Colonic mucosa (tissue), 4 donors: ENCODE results near the gene ARVCF. TPM values are rescaled to one million over a fixed set of nuclear protein-coding genes. Genes with fewer than 3 reads are reported as not detected.

Experiments
- DNase-seq: peaks from one replicate; pipeline ENCODE4 v3.0.0-alpha.2; 2020
- H3K27ac ChIP-seq: fragments of 200-600 bp; one replicate; pipeline ENCODE4 v1.8.0; 2021
- H3K27me3 ChIP-seq: fragments of 200-600 bp; one replicate; pipeline ENCODE4 v1.8.0; 2021
- H3K36me3 ChIP-seq: fragments of 200-600 bp; one replicate; pipeline ENCODE4 v1.8.0; 2021
- H3K4me1 ChIP-seq: fragments of 200-600 bp; one replicate; pipeline ENCODE4 v1.8.0; 2021; ENCODE audit warnings: mild to moderate bottlenecking
- H3K4me3 ChIP-seq: fragments of 200-600 bp; one replicate; pipeline ENCODE4 v1.8.0; 2021
- H3K9ac ChIP-seq, 2 donors: one replicate each; pipeline ENCODE4 v1.7.0; 2013; ENCODE audit warnings: control low read depth in 2 of 2, low read depth in 2 of 2, low read length in 2 of 2
- H3K9me3 ChIP-seq: fragments of 200-600 bp; one replicate; pipeline ENCODE4 v1.8.0; 2021
- intact Hi-C: fragments of 100-400 bp; cut with DNase I; formaldehyde crosslinking; loops from one replicate; pipeline ENCODE4 v1.14.1; 2022
- total RNA-seq, 2 donors: library from RNA; stranded (reverse); fragmentation: NEBNext Ultra II Directional in 1 of 2; extraction: Animal tissue kit (Norgen Biotek cat#: 25700) in 1 of 2; gene quantifications; one replicate each; pipeline ENCODE4 v1.2.1, GENCODE V29; 2021
- TF ChIP-seq, protein P1 (sequence below): fragments of 200-600 bp; IDR thresholded peaks from one replicate; pipeline ENCODE4 v1.8.0; 2022; ENCODE audit warnings: antibody characterized with exemption, mild to moderate bottlenecking
- donor health status: healthy.
- donor health status: DM: no; HTN: no; CAD: no.
- donor health status: DM: no; HTN: no; CAD: no.

ARVCF gene
- total RNA-seq, 2 donors from 2014 or later, result 11.7 to 18.5 TPM

DNA sequence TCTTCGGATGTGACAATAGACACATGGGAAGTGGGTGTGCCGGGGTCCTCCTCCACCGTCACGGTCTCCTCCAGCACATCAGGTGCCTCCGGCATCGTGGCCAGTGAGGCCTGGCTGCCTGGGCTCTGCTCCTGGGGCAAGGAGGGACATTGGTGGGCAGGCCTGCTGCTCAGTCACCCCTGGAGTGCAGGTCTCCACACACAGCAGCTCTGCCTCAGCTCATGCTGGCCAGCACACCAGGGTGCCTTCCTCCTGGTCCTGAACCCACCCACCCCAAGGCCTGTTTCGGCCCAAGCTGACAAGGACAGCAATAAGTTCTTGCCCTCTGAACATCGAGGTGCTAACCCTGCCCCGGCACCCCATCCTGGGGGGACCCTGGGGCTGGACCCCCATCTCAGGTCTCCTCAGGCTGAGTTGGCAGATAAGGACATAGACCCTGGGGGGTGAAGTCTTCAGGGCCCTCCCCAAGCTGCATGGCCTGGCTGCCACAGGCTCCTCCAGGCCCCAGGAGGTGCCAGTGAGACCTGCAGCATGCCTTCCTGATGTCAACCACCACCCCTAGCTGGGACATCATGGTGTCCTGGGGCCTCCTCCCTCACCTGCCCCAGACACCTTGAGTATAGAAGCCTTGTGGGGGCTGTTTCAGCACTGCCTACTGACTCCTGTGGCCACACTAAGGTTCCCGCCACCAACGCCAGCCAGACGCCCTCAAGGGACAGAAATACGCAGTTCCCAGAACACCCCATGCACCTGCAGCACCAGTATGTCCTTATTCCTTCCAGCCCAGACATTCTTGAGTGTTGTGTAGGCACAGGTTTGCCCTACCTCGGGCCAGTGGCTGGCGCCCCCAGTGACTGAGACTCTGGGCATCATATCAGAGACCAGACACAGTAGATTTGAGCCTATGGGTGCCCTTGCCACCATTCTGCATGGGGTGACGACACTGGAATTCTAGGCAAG is 34.4 kb downstream of the ARVCF start:
- no peaks in the 10 kb centered on the region for H3K27me3 ChIP-seq
- intact Hi-C loops, result no loop called here
- peaks cover 9% of the 10 kb centered on the region for H3K4me1 ChIP-seq
- no peak overlapping the region for H3K27ac ChIP-seq
- no peak overlapping the region for H3K9ac ChIP-seq
- no peak for DNase-seq
- no peaks in the 10 kb centered on the region for H3K36me3 ChIP-seq
- TF ChIP-seq, protein P1, sequence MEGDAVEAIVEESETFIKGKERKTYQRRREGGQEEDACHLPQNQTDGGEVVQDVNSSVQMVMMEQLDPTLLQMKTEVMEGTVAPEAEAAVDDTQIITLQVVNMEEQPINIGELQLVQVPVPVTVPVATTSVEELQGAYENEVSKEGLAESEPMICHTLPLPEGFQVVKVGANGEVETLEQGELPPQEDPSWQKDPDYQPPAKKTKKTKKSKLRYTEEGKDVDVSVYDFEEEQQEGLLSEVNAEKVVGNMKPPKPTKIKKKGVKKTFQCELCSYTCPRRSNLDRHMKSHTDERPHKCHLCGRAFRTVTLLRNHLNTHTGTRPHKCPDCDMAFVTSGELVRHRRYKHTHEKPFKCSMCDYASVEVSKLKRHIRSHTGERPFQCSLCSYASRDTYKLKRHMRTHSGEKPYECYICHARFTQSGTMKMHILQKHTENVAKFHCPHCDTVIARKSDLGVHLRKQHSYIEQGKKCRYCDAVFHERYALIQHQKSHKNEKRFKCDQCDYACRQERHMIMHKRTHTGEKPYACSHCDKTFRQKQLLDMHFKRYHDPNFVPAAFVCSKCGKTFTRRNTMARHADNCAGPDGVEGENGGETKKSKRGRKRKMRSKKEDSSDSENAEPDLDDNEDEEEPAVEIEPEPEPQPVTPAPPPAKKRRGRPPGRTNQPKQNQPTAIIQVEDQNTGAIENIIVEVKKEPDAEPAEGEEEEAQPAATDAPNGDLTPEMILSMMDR, result no peak
- H3K9me3 ChIP-seq, result no peaks in the 10 kb centered on the region
- H3K4me3 ChIP-seq, result no peak overlapping the region

DNA sequence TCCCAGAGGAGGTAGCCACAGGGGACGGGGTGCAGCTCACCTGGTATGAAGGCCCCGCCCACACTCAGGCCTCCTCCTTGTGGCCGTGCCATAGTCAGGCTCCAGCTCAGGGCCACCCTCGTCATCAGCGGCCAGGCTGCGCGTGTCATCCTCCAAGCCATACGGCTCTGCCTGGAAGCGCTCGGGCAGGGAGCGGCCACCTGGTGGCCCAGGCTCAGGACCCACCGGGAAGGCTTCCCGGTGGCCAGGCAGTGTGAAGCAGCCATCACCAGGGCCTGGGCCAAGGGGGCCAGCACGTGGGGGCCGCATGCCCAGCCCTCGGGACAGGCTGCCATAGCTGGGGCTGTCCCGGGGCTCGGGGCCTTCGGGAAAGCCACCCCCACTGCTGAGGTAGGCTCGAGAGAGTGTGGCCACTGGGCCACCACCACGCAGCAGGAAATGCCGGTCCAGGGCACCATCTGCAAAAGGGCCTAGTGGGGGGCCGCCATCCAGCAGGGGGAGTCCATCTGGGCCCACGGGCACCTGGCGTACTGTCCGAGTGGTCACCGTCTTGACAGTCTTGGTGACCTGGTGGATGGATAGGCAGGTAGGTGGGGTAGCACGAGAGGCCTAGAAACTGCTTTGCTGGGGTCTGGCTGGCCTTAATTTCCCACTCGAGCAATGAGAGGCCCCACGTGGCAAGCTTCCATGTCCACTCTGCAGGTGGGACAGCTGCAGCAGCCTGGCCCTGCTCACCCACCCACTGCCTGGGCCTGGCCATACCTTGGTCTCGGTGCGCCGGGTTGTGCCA is 35.3 kb downstream of the ARVCF start:
- Histone ChIP-seq H3K9me3 (no peaks in the 10 kb centered on the region), H3K4me3 (no peak overlapping the region), H3K27me3 (no peaks in the 10 kb centered on the region), H3K4me1 (peaks cover 5% of the 10 kb centered on the region), H3K9ac (no peak overlapping the region), H3K36me3 (no peaks in the 10 kb centered on the region), H3K27ac (no peak overlapping the region)
- DNase-seq, result no peak
- TF ChIP-seq, protein P1, result no peak
- intact Hi-C loops, result no loop called here

GRCh38 chr22:19980766-19981165 is 35.9 kb downstream of the ARVCF start:
- Histone ChIP-seq H3K4me1 (no peaks in the 10 kb centered on the region), H3K9ac (no peak overlapping the region), H3K27ac (no peak overlapping the region), H3K27me3 (no peaks in the 10 kb centered on the region), H3K9me3 (no peaks in the 10 kb centered on the region), H3K4me3 (no peak overlapping the region), H3K36me3 (no peaks in the 10 kb centered on the region)
- no peak for DNase-seq
- intact Hi-C loops, result no loop called here
- TF ChIP-seq, protein P1, result no peak

DNA sequence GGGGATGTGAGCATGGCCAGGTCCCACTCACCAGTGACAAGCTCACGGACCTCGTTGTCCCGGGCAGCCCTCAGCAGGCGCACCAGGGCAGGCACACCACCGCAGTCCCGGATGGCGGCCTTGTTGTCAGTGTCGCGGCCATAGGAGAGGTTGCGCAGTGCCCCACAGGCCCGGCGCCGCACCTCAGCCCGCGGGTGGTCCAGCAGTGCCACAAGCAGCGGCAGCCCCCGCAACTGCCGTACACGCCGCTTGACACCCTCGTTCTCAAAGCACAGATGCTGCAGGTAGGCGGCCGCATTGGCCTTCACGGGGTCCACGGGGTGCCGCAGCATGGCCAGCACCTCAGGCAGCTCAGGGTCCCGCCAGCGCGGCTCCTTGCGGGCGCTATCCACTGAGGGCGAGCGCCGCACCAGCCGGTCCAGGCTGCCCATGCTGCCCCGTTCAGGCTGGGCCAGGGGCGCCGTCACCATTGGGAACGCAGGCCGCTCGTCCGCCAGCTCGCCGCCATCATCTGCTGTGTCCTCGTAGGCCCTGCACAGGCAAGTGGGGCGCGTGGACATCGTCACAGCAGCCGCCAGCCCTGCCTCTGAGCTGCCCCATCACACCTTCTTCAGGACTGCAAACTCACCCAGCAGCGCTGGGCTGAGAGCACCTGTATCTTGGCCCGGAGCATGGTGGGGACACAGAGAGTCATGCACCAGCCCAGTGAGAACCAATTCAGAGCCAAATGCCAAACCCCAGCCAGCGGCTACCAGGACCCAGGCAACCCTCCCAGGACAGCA is 36.7 kb downstream of the ARVCF start:
- no peaks in the 10 kb centered on the region for H3K9me3 ChIP-seq
- H3K36me3 ChIP-seq, result no peaks in the 10 kb centered on the region
- intact Hi-C loops, result loop anchor here (10.0 kb wide), 1 partner anchor 285 kb away; the partner anchor contains the start of gene RTN4R
- H3K27me3 ChIP-seq, result no peaks in the 10 kb centered on the region
- H3K4me3 ChIP-seq, result no peak overlapping the region
- TF ChIP-seq, protein P1, result no peak
- H3K27ac ChIP-seq, result no peak overlapping the region
- DNase-seq, result no peak
- H3K9ac ChIP-seq, result no peak overlapping the region
- no peaks in the 10 kb centered on the region for H3K4me1 ChIP-seq

DNA sequence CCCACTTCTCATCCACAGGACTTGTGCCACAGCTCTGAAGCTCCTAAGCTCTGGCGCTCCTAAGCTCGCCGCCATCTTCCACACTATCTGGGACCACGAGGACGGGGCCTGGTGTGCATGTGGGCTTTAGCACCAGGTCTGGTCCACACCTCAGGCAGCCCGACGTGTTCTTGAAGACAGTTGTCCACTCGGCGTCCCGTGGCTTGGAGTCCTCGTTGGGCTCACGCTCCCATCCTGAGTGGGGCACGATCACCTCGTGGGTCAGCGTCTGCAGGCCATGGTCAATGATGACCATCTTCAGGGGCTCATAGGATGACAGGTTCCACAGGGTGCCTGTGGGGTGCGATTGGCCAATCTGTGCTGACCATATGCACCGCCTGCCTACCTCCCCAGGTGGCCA is 37.9 kb downstream of the ARVCF start:
- TF ChIP-seq, protein P1, result no peak
- Histone ChIP-seq H3K9ac (no peak overlapping the region), H3K27ac (no peak overlapping the region), H3K9me3 (no peaks in the 10 kb centered on the region), H3K4me3 (no peak overlapping the region), H3K36me3 (no peaks in the 10 kb centered on the region), H3K27me3 (no peaks in the 10 kb centered on the region), H3K4me1 (no peaks in the 10 kb centered on the region)
- intact Hi-C loops, result loop anchor here (10.0 kb wide), 1 partner anchor 286 kb away; the partner anchor contains the start of gene RTN4R
- DNase-seq, result no peak
